ENCODE data around the gene PANK3. TPM values are rescaled to one million over a fixed set of nuclear protein-coding genes. Genes with fewer than 3 reads are reported as not detected.

The PANK3 gene
- total and polyA plus RNA-seq, 10 of the 15 experiments (the other 5 are each of a cell fraction or from before 2014, with no cell fraction given), result 4.7 to 43.7 (median 23.9) TPM

- Histone ChIP-seq H3K27me3 (replicated peaks in 1 of 2; ENCODE audit: control insufficient read depth in 2 of 2, insufficient read depth in 2 of 2, low read length in 1 of 2) (no peaks in the 10 kb centered on the region), H3K4me3 (no peak overlapping the region), H2AFZ (ENCODE audit: control insufficient read depth, low read depth, low read length) (no peak overlapping the region), H3K27ac (ENCODE audit: control insufficient read depth, insufficient read depth) (peak overlapping the region; percentile 35), H3K4me2 (ENCODE audit: control insufficient read depth, insufficient read depth) (peak overlapping the region; percentile 31; the same call in 1 of the 2 replicates), H3K4me1 (ENCODE audit: control insufficient read depth, insufficient read depth, low read length) (peaks cover 29% of the 10 kb centered on the region), H4K20me1 (ENCODE audit: control insufficient read depth, insufficient read depth) (no peaks in the 10 kb centered on the region), H3K9me3 (replicated peaks; ENCODE audit: control insufficient read depth, insufficient read depth, low read length) (no peaks in the 10 kb centered on the region; the same call in 2 of the 3 replicates), H3K9ac (ENCODE audit: control insufficient read depth, insufficient read depth, low read length) (no peak overlapping the region), H3K79me2 (ENCODE audit: control insufficient read depth, insufficient read depth, low read length) (peaks cover 2% of the 10 kb centered on the region), H3K36me3 (ENCODE audit: control insufficient read depth in 2 of 2, insufficient read depth in 2 of 2, low read length in 1 of 2) (no peaks in the 10 kb centered on the region)
- ChIA-PET RAD21 (ENCODE audit: unreplicated experiment) (no interaction called here), CTCF (no interaction called here), SMC1A (ENCODE audit: uncharacterized antibody, unreplicated experiment) (interaction anchor here (1.0 to 1.4 kb wide), 2 partner anchors 11 to 30 kb away, joined by 3 to 4 read pairs; no protein-coding TSS in a partner anchor), POLR2A (interaction anchor here (0.6 to 1.4 kb wide), 3 partner anchors 8 to 999 kb away, joined by 3 to 7 read pairs (median 3); partner anchors contain the start of gene SPDL1)
- ATAC-seq (peak; percentile 40), DNase-seq (ENCODE audit: low read depth, low spot score) (peak; percentile 75), FAIRE-seq (no peak)
- 0% methylated on average over 2 of the region's 2 CpGs for WGBS (ENCODE audit: insufficient coverage, insufficient replicate concordance, low lambda C conversion rate, missing lambda C conversion rate)
- intact Hi-C loops (cut with micrococcal nuclease; ENCODE audit: unreplicated experiment) (no loop called here), in situ Hi-C loops (cut with MboI) (no loop called here)
- no TSS peak for BruUV-seq (replicated peaks)
- TF ChIP-seq, protein P1, sequence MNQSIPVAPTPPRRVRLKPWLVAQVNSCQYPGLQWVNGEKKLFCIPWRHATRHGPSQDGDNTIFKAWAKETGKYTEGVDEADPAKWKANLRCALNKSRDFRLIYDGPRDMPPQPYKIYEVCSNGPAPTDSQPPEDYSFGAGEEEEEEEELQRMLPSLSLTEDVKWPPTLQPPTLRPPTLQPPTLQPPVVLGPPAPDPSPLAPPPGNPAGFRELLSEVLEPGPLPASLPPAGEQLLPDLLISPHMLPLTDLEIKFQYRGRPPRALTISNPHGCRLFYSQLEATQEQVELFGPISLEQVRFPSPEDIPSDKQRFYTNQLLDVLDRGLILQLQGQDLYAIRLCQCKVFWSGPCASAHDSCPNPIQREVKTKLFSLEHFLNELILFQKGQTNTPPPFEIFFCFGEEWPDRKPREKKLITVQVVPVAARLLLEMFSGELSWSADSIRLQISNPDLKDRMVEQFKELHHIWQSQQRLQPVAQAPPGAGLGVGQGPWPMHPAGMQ (IDR thresholded peaks at IDR 0.05; ENCODE audit: borderline replicate concordance), result no peak
- no peak for TF ChIP-seq NKRF (conservative IDR thresholded peaks at IDR 0.05)
- no peak for TF ChIP-seq EGR1 (IDR thresholded peaks at IDR 0.05; ENCODE audit: borderline replicate concordance in 1 of 2, low read depth in 2 of 2, low read length in 2 of 2)
- no peak for TF ChIP-seq CHD4 (IDR thresholded peaks at IDR 0.05)
- no peak for TF ChIP-seq CBX5 (IDR thresholded peaks at IDR 0.05; ENCODE audit: low read depth)
- TF ChIP-seq E4F1 (IDR thresholded peaks at IDR 0.05; ENCODE audit: borderline replicate concordance, partially characterized antibody), result no peak
- 0 out of 4 replicates have a peak, but pooled peaks of 1 of the 2 experiments have one; percentile 32 for TF ChIP-seq EP300 (IDR thresholded peaks at IDR 0.05; ENCODE audit: borderline replicate concordance in 1 of 2, control insufficient read depth in 1 of 2, low read depth in 2 of 2, low read length in 2 of 2)
- TF ChIP-seq IKZF1 (conservative IDR thresholded peaks at IDR 0.05), result peak; percentile 60
- TF ChIP-seq JUND (IDR thresholded peaks at IDR 0.05; ENCODE audit: low read depth, low read length), result no peak
- TF ChIP-seq SREBF1 (IDR thresholded peaks at IDR 0.05; ENCODE audit: low read length), result no peak
- 0 out of 2 replicates have a peak, but pooled peaks have one; percentile 24 for TF ChIP-seq CBFB (IDR thresholded peaks at IDR 0.05; ENCODE audit: low read depth)
- TF ChIP-seq BRCA1 (IDR thresholded peaks at IDR 0.05; ENCODE audit: low read depth, low read length), result no peak
- TF ChIP-seq DPF2 (IDR thresholded peaks at IDR 0.05), result 0 out of 2 replicates have a peak, but pooled peaks have one; percentile 36
- no peak for TF ChIP-seq TCF3 (IDR thresholded peaks at IDR 0.05; ENCODE audit: borderline replicate concordance, insufficient read depth, low read depth, low read length)
- TF ChIP-seq SMAD1 (IDR thresholded peaks at IDR 0.05; ENCODE audit: low read depth, partially characterized antibody), result no peak
- TF ChIP-seq, protein P2, sequence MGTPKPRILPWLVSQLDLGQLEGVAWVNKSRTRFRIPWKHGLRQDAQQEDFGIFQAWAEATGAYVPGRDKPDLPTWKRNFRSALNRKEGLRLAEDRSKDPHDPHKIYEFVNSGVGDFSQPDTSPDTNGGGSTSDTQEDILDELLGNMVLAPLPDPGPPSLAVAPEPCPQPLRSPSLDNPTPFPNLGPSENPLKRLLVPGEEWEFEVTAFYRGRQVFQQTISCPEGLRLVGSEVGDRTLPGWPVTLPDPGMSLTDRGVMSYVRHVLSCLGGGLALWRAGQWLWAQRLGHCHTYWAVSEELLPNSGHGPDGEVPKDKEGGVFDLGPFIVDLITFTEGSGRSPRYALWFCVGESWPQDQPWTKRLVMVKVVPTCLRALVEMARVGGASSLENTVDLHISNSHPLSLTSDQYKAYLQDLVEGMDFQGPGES (IDR thresholded peaks at IDR 0.05), result no peak
Measured at GRCh38 chr5:168583742-168584482, 4.7 kb upstream of the PANK3 start.
